Testis (tissue), 3 donors: ENCODE measurements around the gene SMIM43. TPM values are rescaled to one million over a fixed set of nuclear protein-coding genes. Genes with fewer than 3 reads are reported as not detected.

ENCODE experiments used
- DNase-seq: peaks from one replicate; pipeline ENCODE4 v3.0.0-alpha.2; 2019
- H3K27ac ChIP-seq, 2 donors: fragments of 200-600 bp; sonication (generic); one replicate each; pipeline ENCODE4 v1.5.1; 2019
- H3K27me3 ChIP-seq: fragments of 200-600 bp; sonication (generic); one replicate; pipeline ENCODE4 v1.5.1; 2019
- H3K36me3 ChIP-seq: fragments of 200-600 bp; sonication (generic); one replicate; pipeline ENCODE4 v1.5.1; 2017; ENCODE audit warnings: low read depth; ENCODE audit errors: missing control alignments
- H3K4me1 ChIP-seq: fragments of 200-600 bp; sonication (generic); one replicate; pipeline ENCODE4 v1.5.1; 2019
- H3K4me3 ChIP-seq, 2 donors: fragments of 200-600 bp; sonication (generic); one replicate each; pipeline ENCODE4 v1.5.1; 2017 to 2019
- H3K9me3 ChIP-seq: fragments of 200-600 bp; sonication (generic); one replicate; pipeline ENCODE4 v1.5.1; 2017
- CTCF ChIP-seq, 3 experiments: fragments of 450-650 bp in 2 of 3; fragments of 200-600 bp in 1 of 3; sonication (generic) in 1 of 3; IDR thresholded peaks; one replicate each; pipeline ENCODE4 v1.5.1; 2016 to 2019; ENCODE audit warnings: antibody characterized with exemption in 3 of 3, mild to moderate bottlenecking in 2 of 3, moderate library complexity in 1 of 3
- POLR2A ChIP-seq: fragments of 450-650 bp; IDR thresholded peaks from one replicate; pipeline ENCODE4 v1.6.1; 2017; ENCODE audit warnings: antibody characterized with exemption, mild to moderate bottlenecking, moderate library complexity
- WGBS, 2 donors: methylation state at CpG; one replicate each; pipeline ENCODE4 v1.1.5; 2018; 5-methylcytosine and 5-hydroxymethylcytosine counted together
- intact Hi-C: fragments of 100-400 bp; cut with DNase I; formaldehyde crosslinking; loops from one replicate; pipeline ENCODE4 v1.15.1; 2023; ENCODE audit warnings: low total_unique reads
- polyA plus RNA-seq: library from polyadenylated mRNA; stranded (reverse); fragments of 350-450 nt; fragmentation: Illumina TruSeq; extraction: RNeasy Lipid Tissue Mini Kit (QIAGEN cat#74804); gene quantifications from one replicate; pipeline ENCODE4 v1.2.3, GENCODE V29; 2014; ENCODE audit warnings: low read depth, low replicate concordance; ENCODE audit not compliant: insufficient read depth
- total RNA-seq, 2 donors: library from RNA; depleted of rRNA; stranded (reverse); fragments of >200 nt; gene quantifications; one replicate each; pipeline ENCODE4 v1.2.3, GENCODE V29; 2016

Gene SMIM43
- total and polyA plus RNA-seq, 3 donors from 2014 or later, result 0.25 to 0.87 (median 0.30) TPM

GRCh38 chr4:121709766-121710405 is 55.1 kb downstream of the SMIM43 start:
- intact Hi-C loops, result no loop called here
- Histone ChIP-seq H3K36me3 (no peaks in the 10 kb centered on the region), H3K4me1 (peaks cover 19% of the 10 kb centered on the region), H3K27me3 (no peaks in the 10 kb centered on the region), H3K27ac (peak overlapping the region; percentile 9 to 28), H3K4me3 (no peak overlapping the region), H3K9me3 (no peaks in the 10 kb centered on the region)
- WGBS, 2 donors, result 76 to 79% methylated on average over 3 of the region's 3 CpGs
- DNase-seq, result no peak
- TF ChIP-seq CTCF (IDR thresholded peaks at IDR 0.05), result no peak
- TF ChIP-seq POLR2A, result no peak

Other genes starting within 250 kb of the SMIM43 start
- 100 to 1,000 TPM; 193 to 264 TPM for gene ANXA5, start 68.2 kb downstream of the SMIM43 start, total RNA-seq
- gene ANXA5, start 68.2 kb downstream of the SMIM43 start, polyA plus RNA-seq, result 250 TPM
- gene EXOSC9, start 36.2 kb upstream of the SMIM43 start, total RNA-seq, result 10 to 100 TPM; 52.2 to 55.7 TPM
- 74.6 TPM for gene EXOSC9, start 36.2 kb upstream of the SMIM43 start, polyA plus RNA-seq
- 1 to 10 TPM; 6.3 to 8.0 TPM for gene CCNA2, start 58.7 kb upstream of the SMIM43 start, total RNA-seq
- 10.2 TPM for gene CCNA2, start 58.7 kb upstream of the SMIM43 start, polyA plus RNA-seq
- 10 to 100 TPM; 18.3 to 23.4 TPM for gene BBS7, start 105.3 kb upstream of the SMIM43 start, total RNA-seq
- 16.7 TPM for gene BBS7, start 105.3 kb upstream of the SMIM43 start, polyA plus RNA-seq
- 1 to 10 TPM; 1.9 to 3.7 TPM for gene TRPC3, start 186.9 kb upstream of the SMIM43 start, total RNA-seq
- 0.57 TPM for gene TRPC3, start 186.9 kb upstream of the SMIM43 start, polyA plus RNA-seq